Measurements from ENCODE around the gene TUBGCP6.
"Not testable (repeated sequence)": the region's sequence is repeated elsewhere in the genome, so short reads cannot be mapped to it uniquely, and the experiment has no call there.

Gene TUBGCP6

DNA sequence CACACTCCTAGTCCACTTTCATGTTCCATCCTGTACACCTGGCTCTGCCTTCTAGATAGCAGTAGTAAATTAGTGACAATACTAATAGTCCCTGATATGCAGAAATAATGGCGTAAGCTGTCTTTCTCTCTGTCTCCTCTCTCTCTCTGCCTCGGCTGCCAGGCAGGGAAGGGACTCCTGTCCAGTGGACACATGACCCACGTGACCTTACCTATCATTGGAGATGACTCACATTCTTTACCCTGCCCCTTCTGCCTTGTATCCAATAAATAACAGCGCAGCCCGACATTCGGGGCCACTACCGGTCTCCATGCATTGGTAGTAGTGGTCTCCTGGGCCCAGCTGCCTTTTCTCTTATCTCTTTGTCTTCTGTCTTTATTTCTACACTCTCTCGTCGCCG, 29.0 kb upstream of the TUBGCP6 start:
- in situ Hi-C loops (cut with MboI; ENCODE audit: low sequenced_read_pairs), result loop anchor here (10.0 kb wide), 1 partner anchor 51 kb away; the partner anchor contains the start of gene DENND6B
- H3K27me3 ChIP-seq (ENCODE audit: low read depth); H3K4me3 ChIP-seq; H3K4me1 ChIP-seq; H3K9me3 ChIP-seq; DNase-seq (ENCODE audit: low spot score in 2 of 2): not testable (repeated sequence)
- H3K36me3 ChIP-seq (replicated peaks), result peaks cover 32% of the 10 kb centered on the region

DNA sequence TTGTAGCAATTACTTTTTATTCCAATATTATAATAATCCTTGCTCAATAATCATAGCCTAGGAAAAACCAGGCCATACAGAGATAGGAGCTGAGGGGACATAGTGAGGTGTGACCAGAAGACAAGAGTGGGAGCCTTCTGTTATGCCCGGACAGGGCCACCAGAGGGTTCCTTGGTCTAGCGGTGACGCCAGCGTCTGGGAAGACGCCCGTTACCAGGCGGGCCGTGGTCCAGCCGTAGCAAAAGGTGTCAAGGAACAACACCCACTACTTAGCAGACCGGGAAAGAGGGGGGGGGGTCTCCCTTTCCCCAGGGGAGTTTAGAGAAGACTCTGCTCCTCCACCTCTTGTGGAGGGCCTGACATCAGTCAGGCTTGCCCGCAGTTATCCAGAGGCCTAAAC, 28.5 kb upstream of the TUBGCP6 start:
- H3K4me1 ChIP-seq; DNase-seq (ENCODE audit: low spot score in 2 of 2); H3K27me3 ChIP-seq (ENCODE audit: low read depth); H3K9me3 ChIP-seq; H3K4me3 ChIP-seq: not testable (repeated sequence)
- in situ Hi-C loops (cut with MboI; ENCODE audit: low sequenced_read_pairs), result loop anchor here (10.0 kb wide), 1 partner anchor 51 kb away; the partner anchor contains the start of gene DENND6B
- H3K36me3 ChIP-seq (replicated peaks), result peaks cover 30% of the 10 kb centered on the region

DNA sequence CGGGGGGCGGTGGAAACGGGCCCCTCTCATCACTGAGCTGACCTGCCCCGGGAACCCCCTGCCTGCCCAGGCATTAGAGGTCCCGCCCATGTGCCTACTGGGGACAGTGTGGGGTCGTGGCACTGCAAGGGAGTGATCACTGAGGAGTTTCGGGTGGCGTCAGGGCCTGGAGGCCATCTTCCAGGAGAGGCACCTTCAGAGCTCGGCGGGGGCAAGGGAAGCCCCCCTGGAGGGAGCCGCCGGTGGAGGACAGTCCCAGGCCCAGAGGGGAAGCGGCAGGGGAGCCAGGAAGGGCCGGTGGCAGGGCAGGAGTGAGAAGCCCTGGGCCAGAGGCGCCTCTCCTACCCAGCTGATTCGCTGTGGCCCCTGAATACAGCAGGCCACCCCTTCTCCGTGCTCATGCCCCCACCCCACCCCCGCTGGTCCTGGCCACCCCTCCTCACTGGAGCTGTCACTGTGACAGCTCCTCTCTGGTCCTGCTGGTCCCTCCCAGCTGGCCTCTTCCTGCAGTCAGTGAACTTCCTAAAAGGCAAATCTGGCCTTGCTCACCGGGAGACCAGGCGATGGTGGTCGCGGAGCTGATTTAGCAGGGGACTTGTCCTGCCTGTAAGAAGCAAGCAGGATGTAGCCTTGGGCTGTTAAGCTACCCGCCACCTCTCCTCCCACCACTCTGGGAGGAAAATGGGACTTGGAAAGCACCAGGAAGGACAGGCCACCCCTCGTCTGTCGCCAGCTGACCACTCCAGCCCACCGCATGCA, 27.4 kb upstream of the TUBGCP6 start:
- Histone ChIP-seq H3K36me3 (replicated peaks) (peaks cover 19% of the 10 kb centered on the region), H3K4me3 (no peak overlapping the region), H3K9me3 (no peaks in the 10 kb centered on the region), H3K27me3 (ENCODE audit: low read depth) (no peaks in the 10 kb centered on the region), H3K4me1 (peaks cover 10% of the 10 kb centered on the region)
- DNase-seq (ENCODE audit: low spot score in 2 of 2), result peak in 1 of 2 experiments; percentile 52
- in situ Hi-C loops (cut with MboI; ENCODE audit: low sequenced_read_pairs), result loop anchor here (10.0 kb wide), 1 partner anchor 53 kb away; the partner anchor contains the start of gene DENND6B

DNA sequence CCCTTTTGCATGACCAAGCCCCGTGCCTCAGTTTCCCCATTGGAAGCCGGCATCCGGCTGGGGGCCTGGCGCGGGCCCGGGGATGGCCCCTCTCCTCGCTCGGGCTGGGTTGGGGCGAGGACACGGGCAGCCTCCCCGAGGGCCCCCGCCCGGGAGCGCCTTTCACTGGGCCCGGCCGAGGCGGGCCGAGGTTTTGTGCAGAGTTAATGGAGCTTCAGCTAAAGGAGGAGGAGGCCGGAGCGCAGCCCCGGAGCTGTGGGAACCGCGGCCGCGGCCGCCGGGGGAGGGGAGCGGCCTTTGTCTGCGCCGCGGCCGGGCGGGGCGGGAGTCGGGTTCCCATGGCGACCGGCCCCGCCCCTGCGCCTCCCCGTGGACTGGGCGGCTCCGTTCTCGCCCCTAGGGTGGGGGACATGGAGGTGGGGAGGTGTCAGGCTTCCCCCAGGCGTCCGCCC, 26.7 kb upstream of the TUBGCP6 start:
- H3K36me3 ChIP-seq (replicated peaks), result peaks cover 15% of the 10 kb centered on the region
- no peaks in the 10 kb centered on the region for H3K27me3 ChIP-seq (ENCODE audit: low read depth)
- peak; percentile 71 to 90 for DNase-seq (ENCODE audit: low spot score in 2 of 2)
- peaks cover 10% of the 10 kb centered on the region for H3K4me1 ChIP-seq
- H3K4me3 ChIP-seq, result peak overlapping the region; percentile 44
- in situ Hi-C loops (cut with MboI; ENCODE audit: low sequenced_read_pairs), result loop anchor here (10.0 kb wide), 1 partner anchor 53 kb away; the partner anchor contains the start of gene DENND6B
- H3K9me3 ChIP-seq, result no peaks in the 10 kb centered on the region

DNA sequence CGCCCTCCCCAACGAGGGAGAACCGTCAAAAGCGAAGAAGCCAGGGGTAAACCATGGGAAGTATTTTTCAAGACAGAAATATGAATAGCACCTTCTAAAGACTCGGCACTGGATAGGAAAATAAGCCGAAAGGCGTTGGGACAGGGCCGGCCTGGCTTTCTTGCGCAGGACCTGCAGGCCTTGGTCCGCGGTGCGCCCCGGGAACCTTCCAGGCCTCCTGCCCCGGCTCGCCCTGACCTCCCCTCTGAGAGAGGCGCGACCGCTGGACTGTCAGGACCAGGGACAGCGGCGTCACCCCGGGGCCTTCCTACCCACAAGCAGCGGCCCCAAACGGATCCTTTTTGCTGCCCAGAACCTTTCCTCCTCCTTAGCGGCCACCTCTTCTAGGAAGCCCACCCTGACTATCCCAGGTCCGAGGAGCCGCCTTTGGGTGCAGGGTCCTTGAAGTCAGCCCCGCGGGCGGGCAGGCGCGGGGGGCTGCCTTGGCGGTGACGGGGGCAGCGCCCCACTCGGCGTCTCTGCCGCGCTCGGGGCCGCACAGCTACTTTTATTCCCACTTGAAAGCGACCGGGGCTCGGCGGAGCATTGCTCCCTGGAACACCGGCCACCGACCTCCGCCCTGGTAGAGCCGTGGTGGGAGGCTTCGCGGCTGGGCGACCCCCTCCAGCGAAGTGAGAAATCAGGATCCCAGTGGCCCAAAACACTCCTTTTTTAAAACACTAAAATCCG, 26.0 kb upstream of the TUBGCP6 start:
- Histone ChIP-seq H3K27me3 (ENCODE audit: low read depth) (no peaks in the 10 kb centered on the region), H3K9me3 (no peaks in the 10 kb centered on the region), H3K36me3 (replicated peaks) (peaks cover 10% of the 10 kb centered on the region), H3K4me3 (peak overlapping the region; percentile 44), H3K4me1 (peaks cover 10% of the 10 kb centered on the region)
- in situ Hi-C loops (cut with MboI; ENCODE audit: low sequenced_read_pairs), result loop anchor here (10.0 kb wide), 1 partner anchor 54 kb away; the partner anchor contains the start of gene DENND6B
- DNase-seq (ENCODE audit: low spot score in 2 of 2), result peak in 1 of 2 experiments; percentile 86

DNA sequence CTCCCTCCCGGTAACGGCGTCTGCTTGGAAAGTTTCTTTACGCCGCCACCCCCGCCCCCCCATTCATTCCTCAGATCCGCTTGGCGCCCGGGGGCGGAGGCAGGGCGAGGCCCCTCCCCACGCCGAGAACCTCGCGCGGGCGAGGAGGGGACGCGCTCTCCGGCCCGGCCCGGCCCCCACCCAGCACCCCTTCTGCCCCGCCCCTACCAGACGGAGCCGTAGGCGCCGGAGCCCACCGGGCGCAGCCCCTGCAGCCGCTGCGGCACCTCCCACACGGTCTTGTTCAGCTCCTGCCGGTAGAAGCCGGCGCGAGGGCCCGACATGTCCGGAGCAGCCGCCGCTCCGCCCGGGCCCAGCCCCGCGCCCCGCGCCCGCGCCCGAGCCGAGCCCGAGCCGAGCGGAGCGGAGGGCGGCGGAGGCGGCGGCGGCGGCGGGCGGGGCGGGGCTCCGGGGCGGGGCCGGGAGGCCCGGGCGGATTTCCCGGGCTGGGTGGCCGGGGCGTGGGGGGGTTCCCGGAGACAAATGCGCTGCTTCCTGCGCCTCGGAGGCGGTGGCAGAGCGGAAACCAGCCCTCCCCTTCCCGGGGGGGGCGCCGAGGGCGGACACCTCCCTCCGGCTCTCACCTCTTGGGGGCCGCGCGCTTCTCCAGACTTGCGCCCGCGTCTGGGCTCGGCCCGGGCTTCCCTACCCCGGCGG, 25.3 kb upstream of the TUBGCP6 start, which contains the start of gene MAPK11:
MAPK11 (minus strand) TSS at position 411 of the 696 bp plus-strand sequence; CDS start at position 323, 88 bp downstream.
- no peaks in the 10 kb centered on the region for H3K9me3 ChIP-seq
- H3K27me3 ChIP-seq (ENCODE audit: low read depth), result no peaks in the 10 kb centered on the region
- DNase-seq (ENCODE audit: low spot score in 2 of 2), result peak; percentile 38 to 77
- peaks cover 10% of the 10 kb centered on the region for H3K4me1 ChIP-seq
- in situ Hi-C loops (cut with MboI; ENCODE audit: low sequenced_read_pairs), result loop anchor here (10.0 kb wide), 1 partner anchor 55 kb away; the partner anchor contains the start of gene DENND6B
- peaks cover 3% of the 10 kb centered on the region for H3K36me3 ChIP-seq (replicated peaks)
- H3K4me3 ChIP-seq, result peak within 1 kb of the TSS; percentile 44

DNA sequence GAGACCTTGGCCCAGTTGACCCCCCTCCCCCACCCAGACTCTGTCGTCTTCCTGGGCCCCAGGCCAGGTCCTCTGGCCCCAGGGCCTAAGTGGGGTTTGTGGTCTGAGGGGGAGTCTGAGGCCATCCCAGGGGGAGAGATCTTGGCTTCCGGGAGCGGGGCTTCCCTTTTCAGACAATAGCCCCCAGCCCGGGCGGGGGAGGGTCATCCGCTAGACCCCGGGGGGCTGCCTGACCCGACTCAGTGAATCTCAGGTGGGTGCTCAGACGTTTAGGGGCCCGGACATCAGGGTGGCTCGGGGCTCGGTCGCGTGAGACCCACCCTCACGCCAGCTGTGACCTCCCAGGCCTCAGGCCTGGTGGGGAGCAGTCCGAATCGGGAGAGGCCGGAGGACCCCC, 24.7 kb upstream of the TUBGCP6 start:
- Histone ChIP-seq H3K9me3 (no peaks in the 10 kb centered on the region), H3K36me3 (replicated peaks) (no peaks in the 10 kb centered on the region), H3K4me1 (peaks cover 10% of the 10 kb centered on the region), H3K27me3 (ENCODE audit: low read depth) (no peaks in the 10 kb centered on the region), H3K4me3 (peak overlapping the region; percentile 44)
- DNase-seq (ENCODE audit: low spot score in 2 of 2), result peak in 1 of 2 experiments; percentile 31
- in situ Hi-C loops (cut with MboI; ENCODE audit: low sequenced_read_pairs), result no loop called here

DNA sequence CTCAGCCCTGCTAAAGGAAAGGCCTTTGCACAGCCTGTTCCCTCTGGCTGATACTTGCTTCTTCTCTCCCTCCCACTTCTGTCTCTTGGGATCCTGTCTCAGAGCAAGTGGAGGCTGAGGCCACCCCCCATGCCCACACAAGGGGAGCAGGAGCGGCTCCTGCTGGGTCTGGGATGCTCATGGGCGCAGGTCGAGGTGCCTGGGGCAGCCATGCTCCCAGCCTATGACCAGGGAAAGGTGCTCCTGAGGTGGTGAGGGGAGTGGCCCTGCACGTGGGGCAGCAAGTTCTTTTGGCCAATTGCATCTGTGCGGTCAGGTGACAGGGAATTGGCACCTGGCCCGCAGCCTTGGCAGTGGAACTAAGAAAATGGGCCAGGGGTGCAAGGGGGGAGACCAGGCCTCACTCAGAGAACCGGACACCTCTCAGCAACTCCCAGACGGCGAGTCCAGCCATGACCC, 23.9 kb upstream of the TUBGCP6 start:
- Histone ChIP-seq H3K36me3 (replicated peaks) (no peaks in the 10 kb centered on the region), H3K4me1 (peaks cover 10% of the 10 kb centered on the region), H3K27me3 (ENCODE audit: low read depth) (no peaks in the 10 kb centered on the region), H3K9me3 (no peaks in the 10 kb centered on the region), H3K4me3 (no peak overlapping the region)
- in situ Hi-C loops (cut with MboI; ENCODE audit: low sequenced_read_pairs), result no loop called here
- DNase-seq (ENCODE audit: low spot score in 2 of 2), result no peak

DNA sequence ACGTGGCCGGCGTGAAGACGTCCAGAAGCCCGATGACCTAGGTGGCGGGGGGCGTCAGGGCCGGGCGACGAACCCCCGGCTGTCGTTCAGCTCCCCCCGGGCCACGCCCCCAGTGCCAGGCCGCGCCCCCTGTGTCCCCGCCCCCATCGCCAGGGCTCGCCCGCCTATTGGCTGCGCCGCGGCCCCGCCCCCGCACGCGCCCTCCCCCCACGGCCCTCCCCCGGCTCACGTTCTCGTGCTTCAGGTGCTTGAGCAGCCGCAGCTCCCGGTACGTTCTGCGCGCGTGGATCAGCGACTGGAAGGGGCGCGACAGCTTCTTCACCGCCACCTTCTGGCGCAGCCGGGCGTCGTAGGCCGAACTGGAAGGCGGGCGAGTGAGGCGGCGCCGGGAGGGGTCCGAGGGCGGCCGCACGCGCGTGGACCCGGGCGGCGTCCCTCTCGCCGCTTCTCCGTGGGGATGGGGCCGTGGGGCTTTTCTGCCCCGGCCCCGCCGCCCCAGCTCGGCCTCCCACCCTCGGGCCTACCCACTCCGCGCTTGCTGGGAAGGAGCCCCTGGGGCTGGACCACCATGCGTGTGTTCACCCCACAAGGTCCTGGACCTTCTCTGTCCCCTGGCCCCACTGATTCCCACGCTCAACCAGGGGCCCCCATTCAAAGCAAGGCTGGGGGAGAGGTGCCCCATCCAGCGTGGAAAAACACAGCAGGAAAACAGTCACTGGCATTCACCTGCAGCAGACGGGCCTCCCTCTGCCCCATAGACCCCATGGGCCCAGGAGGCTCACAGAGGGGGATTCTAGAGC, 23.0 kb upstream of the TUBGCP6 start:
- in situ Hi-C loops (cut with MboI; ENCODE audit: low sequenced_read_pairs), result no loop called here
- Histone ChIP-seq H3K4me1 (peaks cover 12% of the 10 kb centered on the region), H3K27me3 (ENCODE audit: low read depth) (no peaks in the 10 kb centered on the region), H3K4me3 (no peak overlapping the region), H3K36me3 (replicated peaks) (no peaks in the 10 kb centered on the region), H3K9me3 (no peaks in the 10 kb centered on the region)
- no peak for DNase-seq (ENCODE audit: low spot score in 2 of 2)

DNA sequence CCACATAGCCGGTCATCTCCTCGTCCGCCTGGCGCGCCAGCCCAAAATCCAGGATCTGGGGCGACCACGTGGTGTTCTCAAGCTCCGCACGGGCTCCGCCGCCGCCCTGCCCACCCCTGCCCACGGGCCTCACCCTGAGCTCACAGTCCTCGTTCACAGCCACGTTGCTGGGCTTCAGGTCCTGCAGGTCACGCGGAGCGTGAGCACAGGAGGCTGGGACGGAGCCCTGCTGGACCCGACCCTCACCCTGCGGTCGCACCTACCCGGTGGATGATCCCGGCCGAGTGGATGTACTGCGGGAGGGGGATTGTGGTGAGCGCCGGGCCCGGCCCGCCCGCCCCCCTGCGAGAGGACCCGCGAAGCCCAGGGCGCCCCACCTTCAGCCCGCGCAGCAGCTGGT, 22.2 kb upstream of the TUBGCP6 start:
- Histone ChIP-seq H3K4me3 (no peak overlapping the region), H3K27me3 (ENCODE audit: low read depth) (no peaks in the 10 kb centered on the region), H3K9me3 (no peaks in the 10 kb centered on the region), H3K36me3 (replicated peaks) (no peaks in the 10 kb centered on the region), H3K4me1 (peaks cover 19% of the 10 kb centered on the region)
- in situ Hi-C loops (cut with MboI; ENCODE audit: low sequenced_read_pairs), result no loop called here
- DNase-seq (ENCODE audit: low spot score in 2 of 2), result no peak

DNA sequence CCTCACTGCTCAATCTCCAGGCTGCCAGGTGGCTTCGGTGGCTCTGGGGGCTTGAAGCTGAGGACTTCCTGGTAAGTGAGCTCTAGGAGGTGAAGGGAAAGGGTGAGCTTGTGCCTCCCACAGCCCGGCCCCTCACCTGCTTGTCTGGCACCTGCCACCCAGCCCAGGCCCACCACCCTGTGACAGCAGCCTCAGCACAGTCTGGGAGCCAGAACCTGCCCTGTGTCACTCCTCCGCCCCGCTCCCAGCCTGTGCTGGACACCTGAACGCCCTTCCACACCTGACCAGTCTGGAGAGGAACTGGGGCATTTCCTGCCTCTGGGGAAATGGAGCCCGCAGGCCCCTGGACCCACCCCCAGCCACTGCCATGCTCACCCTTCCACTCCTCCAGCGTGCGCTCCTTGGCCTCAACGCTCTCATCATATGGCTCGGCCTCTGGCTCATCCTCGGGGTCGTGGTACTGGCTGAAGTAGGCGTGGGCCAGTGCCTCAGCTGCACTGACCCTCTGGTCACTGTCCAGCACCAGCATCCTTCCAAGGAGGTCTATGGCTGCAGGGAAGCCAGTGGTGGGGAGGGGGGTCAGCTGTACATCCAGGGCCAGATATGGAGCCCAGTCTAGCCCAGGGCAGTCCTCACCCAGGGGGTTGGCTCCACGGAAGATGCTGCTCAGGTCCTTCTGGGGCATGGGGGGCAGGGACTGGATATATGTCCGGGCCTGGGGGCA, 20.3 kb upstream of the TUBGCP6 start:
- Histone ChIP-seq H3K9me3 (no peaks in the 10 kb centered on the region), H3K4me3 (no peak overlapping the region), H3K4me1 (peaks cover 10% of the 10 kb centered on the region), H3K36me3 (replicated peaks) (no peaks in the 10 kb centered on the region), H3K27me3 (ENCODE audit: low read depth) (no peaks in the 10 kb centered on the region)
- in situ Hi-C loops (cut with MboI; ENCODE audit: low sequenced_read_pairs), result no loop called here
- DNase-seq (ENCODE audit: low spot score in 2 of 2), result no peak

DNA sequence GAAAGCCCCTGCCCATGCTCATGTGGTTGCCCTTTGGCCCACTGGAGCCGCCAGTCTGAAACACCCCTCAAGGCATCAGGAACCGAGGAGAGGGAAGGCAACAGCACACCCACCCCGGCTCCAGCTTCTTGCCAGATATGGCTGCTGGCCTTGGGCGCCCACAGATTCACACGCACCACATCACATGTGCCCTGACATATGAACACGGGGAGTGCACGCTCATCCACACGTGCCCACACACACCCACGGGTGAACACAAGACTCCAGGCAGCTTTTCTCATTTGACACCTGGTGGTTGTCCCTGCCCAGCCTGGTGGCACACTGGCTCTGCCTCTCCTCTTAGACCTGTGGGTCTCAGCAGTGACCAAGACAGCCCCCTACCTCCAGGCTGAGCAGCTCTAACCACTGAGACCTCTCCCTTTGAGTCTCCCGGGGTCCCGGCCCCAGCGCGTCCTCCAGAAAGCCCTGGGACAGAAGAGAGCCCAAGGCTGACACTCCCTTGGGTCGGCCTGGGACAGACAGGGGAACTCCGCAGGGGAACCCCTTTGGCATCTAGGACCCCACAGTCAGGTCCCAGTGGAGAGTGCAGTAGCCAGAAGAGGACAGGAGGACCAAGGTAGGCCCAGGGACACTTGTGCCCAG, 19.4 kb upstream of the TUBGCP6 start:
- Histone ChIP-seq H3K27me3 (ENCODE audit: low read depth) (no peaks in the 10 kb centered on the region), H3K9me3 (no peaks in the 10 kb centered on the region), H3K4me3 (no peak overlapping the region), H3K4me1 (peaks cover 10% of the 10 kb centered on the region), H3K36me3 (replicated peaks) (no peaks in the 10 kb centered on the region)
- in situ Hi-C loops (cut with MboI; ENCODE audit: low sequenced_read_pairs), result no loop called here
- no peak for DNase-seq (ENCODE audit: low spot score in 2 of 2)
